K562 (cell line): ENCODE results near the gene BAG1.

Experiments
- ATF1 ChIP-seq, 2 experiments: fragments of 450-650 bp in 1 of 2; IDR thresholded peaks; 2 replicates each; pipeline ENCODE4 v1.6.1; 2016; ENCODE audit warnings: missing compliant biosample characterization in 1 of 2, missing genetic modification characterization in 1 of 2
- POLR2AphosphoS5 ChIP-seq: IDR thresholded peaks from 2 replicates; pipeline ENCODE4 v1.6.1; 2011; ENCODE audit warnings: mild to moderate bottlenecking, low read depth, low read length, moderate library complexity; ENCODE audit not compliant: control insufficient read depth, insufficient read depth
- PRMT5 ChIP-seq: sonication (generic); formaldehyde crosslinking; IDR thresholded peaks from 2 replicates; pipeline ENCODE4 v1.5.0; 2020; ENCODE audit warnings: missing genetic modification reagents
- SMAD2 ChIP-seq: fragments of 150-350 bp; IDR thresholded peaks from 2 replicates; pipeline ENCODE4 v1.6.1; 2014; ENCODE audit warnings: low read depth, mild to moderate bottlenecking, low read length
- TCF3 ChIP-seq: sonication (generic); formaldehyde crosslinking; IDR thresholded peaks from 2 replicates; pipeline ENCODE4 v1.4.0; 2020; ENCODE audit warnings: mild to moderate bottlenecking, missing genetic modification reagents
- U2AF1 ChIP-seq: fragments of 200-400 bp; formaldehyde crosslinking; optimal IDR thresholded peaks from 2 replicates; pipeline ENCODE3; 2017; ENCODE audit warnings: mild to moderate bottlenecking, low read depth, low read length, moderate library complexity
- ZBTB17 ChIP-seq: fragments of 450-650 bp; formaldehyde crosslinking; IDR thresholded peaks from 2 replicates; pipeline ENCODE4 v1.4.0; 2020; ENCODE audit warnings: mild to moderate bottlenecking
- ZNF79 ChIP-seq: fragments of 250-450 bp; sonication (Bioruptor Pico); IDR thresholded peaks from 2 replicates; pipeline ENCODE4 v1.4.0; 2020; ENCODE audit warnings: low read depth, mild to moderate bottlenecking, moderate library complexity
- TF ChIP-seq, protein P1 (sequence below), 3 experiments: IDR thresholded peaks in 2 of 3; conservative IDR thresholded peaks in 1 of 3; 2 replicates each; pipeline ENCODE4 v1.5.1; 2011 to 2012; ENCODE audit warnings: low read length in 3 of 3, mild to moderate bottlenecking in 3 of 3, control low read depth in 2 of 3, improper control_type of control experiment in 1 of 3, inconsistent platforms in 1 of 3, low read depth in 1 of 3, mixed read lengths in 1 of 3, moderate library complexity in 1 of 3; ENCODE audit not compliant: insufficient read depth in 2 of 3
- TF ChIP-seq, protein P2 (sequence below): sonication (generic); formaldehyde crosslinking; IDR thresholded peaks from 2 replicates; pipeline ENCODE4 v1.9.0; 2022; ENCODE audit warnings: mild to moderate bottlenecking, missing genetic modification reagents
- TF ChIP-seq, protein P3 (sequence below): sonication (generic); formaldehyde crosslinking; IDR thresholded peaks from 2 replicates; pipeline ENCODE4 v1.9.0; 2022; ENCODE audit warnings: mild to moderate bottlenecking, missing genetic modification reagents

DNA sequence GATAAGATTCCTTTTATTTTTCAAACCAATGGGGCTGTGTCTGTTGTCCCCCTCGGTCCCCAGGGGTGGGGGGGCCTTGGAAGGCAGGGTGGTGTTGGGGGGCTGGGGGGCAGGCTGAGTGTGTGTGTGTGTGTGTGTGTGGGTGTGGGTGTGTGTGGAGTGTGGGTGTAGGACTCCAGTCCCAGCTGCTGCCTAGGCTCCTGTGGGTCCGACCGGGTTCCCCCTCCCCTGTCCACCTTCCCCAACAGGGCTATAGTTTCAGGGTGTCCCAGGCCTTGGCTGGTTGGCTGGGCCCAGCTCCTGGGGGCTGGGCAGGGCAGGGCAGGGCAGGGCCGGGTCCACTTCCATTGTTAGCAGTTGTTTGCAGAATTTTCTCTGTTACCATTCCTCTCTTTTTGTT, 23.7 kb upstream of the BAG1 start:
- no peak for TF ChIP-seq POLR2AphosphoS5
- TF ChIP-seq ZNF79 = no peak
- TF ChIP-seq SMAD2 = no peak
- TF ChIP-seq, protein P1, sequence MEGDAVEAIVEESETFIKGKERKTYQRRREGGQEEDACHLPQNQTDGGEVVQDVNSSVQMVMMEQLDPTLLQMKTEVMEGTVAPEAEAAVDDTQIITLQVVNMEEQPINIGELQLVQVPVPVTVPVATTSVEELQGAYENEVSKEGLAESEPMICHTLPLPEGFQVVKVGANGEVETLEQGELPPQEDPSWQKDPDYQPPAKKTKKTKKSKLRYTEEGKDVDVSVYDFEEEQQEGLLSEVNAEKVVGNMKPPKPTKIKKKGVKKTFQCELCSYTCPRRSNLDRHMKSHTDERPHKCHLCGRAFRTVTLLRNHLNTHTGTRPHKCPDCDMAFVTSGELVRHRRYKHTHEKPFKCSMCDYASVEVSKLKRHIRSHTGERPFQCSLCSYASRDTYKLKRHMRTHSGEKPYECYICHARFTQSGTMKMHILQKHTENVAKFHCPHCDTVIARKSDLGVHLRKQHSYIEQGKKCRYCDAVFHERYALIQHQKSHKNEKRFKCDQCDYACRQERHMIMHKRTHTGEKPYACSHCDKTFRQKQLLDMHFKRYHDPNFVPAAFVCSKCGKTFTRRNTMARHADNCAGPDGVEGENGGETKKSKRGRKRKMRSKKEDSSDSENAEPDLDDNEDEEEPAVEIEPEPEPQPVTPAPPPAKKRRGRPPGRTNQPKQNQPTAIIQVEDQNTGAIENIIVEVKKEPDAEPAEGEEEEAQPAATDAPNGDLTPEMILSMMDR (IDR thresholded peaks at IDR 0.05 in 2 of 3, conservative IDR thresholded peaks at IDR 0.05 in 1 of 3; ENCODE audit: insufficient read depth in 2 of 3, low read depth in 1 of 3, low read length in 3 of 3) = no peak
- TF ChIP-seq ZBTB17 = no peak
- no peak for TF ChIP-seq PRMT5 (CRISPR knock-in tag)
- TF ChIP-seq, protein P2, sequence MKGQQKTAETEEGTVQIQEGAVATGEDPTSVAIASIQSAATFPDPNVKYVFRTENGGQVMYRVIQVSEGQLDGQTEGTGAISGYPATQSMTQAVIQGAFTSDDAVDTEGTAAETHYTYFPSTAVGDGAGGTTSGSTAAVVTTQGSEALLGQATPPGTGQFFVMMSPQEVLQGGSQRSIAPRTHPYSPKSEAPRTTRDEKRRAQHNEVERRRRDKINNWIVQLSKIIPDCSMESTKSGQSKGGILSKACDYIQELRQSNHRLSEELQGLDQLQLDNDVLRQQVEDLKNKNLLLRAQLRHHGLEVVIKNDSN (CRISPR knock-in tag) = no peak
- TF ChIP-seq, protein P3, sequence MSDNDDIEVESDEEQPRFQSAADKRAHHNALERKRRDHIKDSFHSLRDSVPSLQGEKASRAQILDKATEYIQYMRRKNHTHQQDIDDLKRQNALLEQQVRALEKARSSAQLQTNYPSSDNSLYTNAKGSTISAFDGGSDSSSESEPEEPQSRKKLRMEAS = no peak
- TF ChIP-seq U2AF1 = no peak
- no peak for TF ChIP-seq ATF1 (CRISPR knock-in tag; IDR thresholded peaks at IDR 0.05)
- TF ChIP-seq ATF1 (tag; IDR thresholded peaks at IDR 0.05) = no peak
- no peak for TF ChIP-seq TCF3 (CRISPR knock-in tag)
